H1 (cell line): ENCODE measurements around the gene RRP12. TPM values are rescaled to one million over a fixed set of nuclear protein-coding genes. Genes with fewer than 3 reads are reported as not detected.

ENCODE experiments used
- CHD1 ChIP-seq: IDR thresholded peaks from 2 replicates; pipeline ENCODE4 v1.6.1; 2012; ENCODE audit warnings: low read depth, low read length, improper control_type of control experiment
- CHD2 ChIP-seq: IDR thresholded peaks from 2 replicates; pipeline ENCODE4 v1.6.1; 2012; ENCODE audit warnings: low read length, improper control_type of control experiment
- CTBP2 ChIP-seq: IDR thresholded peaks from 2 replicates; pipeline ENCODE4 v1.7.0; 2011; ENCODE audit warnings: borderline replicate concordance, mild to moderate bottlenecking, moderate library complexity, mixed read lengths, low read length; ENCODE audit not compliant: insufficient read depth, insufficient read length
- JUND ChIP-seq: IDR thresholded peaks from 2 replicates; pipeline ENCODE4 v1.6.1; 2011; ENCODE audit warnings: mild to moderate bottlenecking, improper control_type of control experiment, low read length
- KDM4A ChIP-seq: IDR thresholded peaks from one replicate; pipeline ENCODE4 v1.7.1; 2012; ENCODE audit warnings: low read depth, mild to moderate bottlenecking, moderate library complexity, low read length, inconsistent platforms; ENCODE audit not compliant: severe bottlenecking
- KDM5A ChIP-seq: fragments of 200-600 bp; IDR thresholded peaks from 2 replicates; pipeline ENCODE4 v1.7.1; 2012; ENCODE audit warnings: mild to moderate bottlenecking, low read length, inconsistent platforms, mixed read lengths
- RBBP5 ChIP-seq: IDR thresholded peaks from 2 replicates; pipeline ENCODE4 v1.7.1; 2012; ENCODE audit warnings: low read depth, mild to moderate bottlenecking, inconsistent platforms, low read length, moderate library complexity, borderline replicate concordance
- SIRT6 ChIP-seq: IDR thresholded peaks from one replicate; pipeline ENCODE4 v1.7.1; 2012; ENCODE audit warnings: low read length, inconsistent platforms
- YY1 ChIP-seq: IDR thresholded peaks from 2 replicates; pipeline ENCODE4 v1.6.1; 2011; ENCODE audit warnings: low read depth, mild to moderate bottlenecking, low read length
- polyA plus RNA-seq, 7 experiments: library from polyadenylated mRNA; depleted of rRNA in 3 of 7; stranded (reverse) in 5 of 7; unstranded in 2 of 7; fragments of >200 nt in 5 of 7; fragments of 200-250 nt in 2 of 7; gene quantifications; 1 replicate in 5 of 7; 2 replicates in 1 of 7; 4 replicates in 1 of 7; pipeline versions ENCODE4 v1.2.1 to v1.2.3, GENCODE V29; 2011 to 2013; ENCODE audit warnings: missing spikeins in 2 of 7, mixed read lengths in 2 of 7
- total RNA-seq: library from RNA; stranded (reverse); fragmentation: NEBNext Ultra II Directional; extraction: Animal tissue kit (Norgen Biotek cat#: 25700); gene quantifications from 2 replicates; pipeline ENCODE4 v1.2.1, GENCODE V29; 2021
- TF ChIP-seq, protein P1 (sequence below): IDR thresholded peaks from 2 replicates; pipeline ENCODE4 v1.6.1; 2012; ENCODE audit warnings: inconsistent platforms

RRP12 gene
- total and polyA plus RNA-seq, 2 of the 8 experiments (the other 6 are each of a cell fraction or from before 2014, with no cell fraction given): 21.0 to 65.8 TPM

- TF ChIP-seq CTBP2: no peak
- TF ChIP-seq, protein P1, sequence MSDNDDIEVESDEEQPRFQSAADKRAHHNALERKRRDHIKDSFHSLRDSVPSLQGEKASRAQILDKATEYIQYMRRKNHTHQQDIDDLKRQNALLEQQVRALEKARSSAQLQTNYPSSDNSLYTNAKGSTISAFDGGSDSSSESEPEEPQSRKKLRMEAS: no peak
- TF ChIP-seq RBBP5: no peak
- TF ChIP-seq SIRT6: no peak
- TF ChIP-seq KDM5A: no peak
- TF ChIP-seq CHD1: no peak
- no peak for TF ChIP-seq CHD2
- TF ChIP-seq JUND: no peak
- no peak for TF ChIP-seq KDM4A
- no peak for TF ChIP-seq YY1
Measured at GRCh38 chr10:97349752-97350513, 51.2 kb downstream of the RRP12 start (continued).
